NB4 (cell line): Measurements from ENCODE around the gene FBL.

Source experiments
- DNase-seq: peaks from one replicate; pipeline ENCODE4 v3.0.0; 2010; ENCODE audit warnings: low read depth
- H3K4me3 ChIP-seq: one replicate; pipeline ENCODE4 v1.5.1; 2011; ENCODE audit warnings: mild to moderate bottlenecking, low read depth, low read length, moderate library complexity
- CTCF ChIP-seq: IDR thresholded peaks from one replicate; pipeline ENCODE4 v1.5.1; 2012; ENCODE audit warnings: low read depth, low read length
- MAX ChIP-seq: IDR thresholded peaks from 2 replicates; pipeline ENCODE4 v1.6.1; 2011; ENCODE audit warnings: low read depth, low read length
- MYC ChIP-seq: IDR thresholded peaks from 2 replicates; pipeline ENCODE4 v1.6.1; 2011; ENCODE audit warnings: low read depth, low read length
- POLR2A ChIP-seq: IDR thresholded peaks from 2 replicates; pipeline ENCODE4 v1.6.1; 2011; ENCODE audit warnings: mild to moderate bottlenecking; ENCODE audit not compliant: insufficient read length; ENCODE audit errors: extremely low read depth

Gene FBL

DNA sequence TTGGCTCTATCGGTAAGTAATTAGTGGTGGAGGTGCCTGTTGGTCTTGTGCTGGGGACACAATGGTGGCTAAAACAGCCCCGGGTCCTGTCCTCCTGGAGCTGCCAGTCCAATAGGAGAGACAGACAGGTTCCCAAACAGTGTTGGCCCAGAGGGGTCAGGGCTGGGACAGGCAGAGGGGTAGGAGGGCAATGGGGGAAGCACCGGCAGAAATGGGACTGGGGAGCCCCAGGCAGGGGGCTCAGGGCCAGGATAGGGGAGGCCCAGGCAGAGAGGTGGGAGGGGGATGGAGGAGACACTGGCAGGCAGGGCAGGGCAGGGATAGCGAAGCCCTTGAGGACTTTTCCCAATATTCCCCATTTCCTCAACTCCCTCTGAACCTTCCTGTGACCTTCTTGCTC, 2.2 kb upstream of the FBL start:
- TF ChIP-seq MYC (no peak), POLR2A (no peak), MAX (no peak), CTCF (no peak)
- H3K4me3 ChIP-seq = no peak overlapping the region
- no peak for DNase-seq

DNA sequence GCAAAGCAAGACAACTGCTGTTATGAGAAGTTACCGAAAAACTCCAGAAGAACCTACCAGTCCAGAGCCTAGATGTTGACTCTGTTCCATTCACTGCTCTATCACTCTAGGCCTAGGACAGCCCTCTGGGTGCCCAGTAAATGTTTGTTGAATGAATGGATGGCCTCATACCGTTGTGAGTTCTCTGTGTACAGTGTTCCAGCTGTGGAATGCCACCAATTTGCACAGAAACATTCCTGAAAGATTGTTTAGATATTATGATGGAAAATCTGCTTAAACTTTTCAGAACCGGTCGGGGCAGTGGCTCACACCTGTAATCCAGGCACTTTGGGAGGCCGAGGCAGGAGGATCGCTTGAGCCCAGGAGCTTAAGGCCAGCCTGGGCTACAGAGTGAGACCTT, 1.3 kb upstream of the FBL start:
- TF ChIP-seq MYC (no peak), POLR2A (no peak), CTCF (no peak), MAX (no peak)
- no peak overlapping the region for H3K4me3 ChIP-seq
- no peak for DNase-seq

DNA sequence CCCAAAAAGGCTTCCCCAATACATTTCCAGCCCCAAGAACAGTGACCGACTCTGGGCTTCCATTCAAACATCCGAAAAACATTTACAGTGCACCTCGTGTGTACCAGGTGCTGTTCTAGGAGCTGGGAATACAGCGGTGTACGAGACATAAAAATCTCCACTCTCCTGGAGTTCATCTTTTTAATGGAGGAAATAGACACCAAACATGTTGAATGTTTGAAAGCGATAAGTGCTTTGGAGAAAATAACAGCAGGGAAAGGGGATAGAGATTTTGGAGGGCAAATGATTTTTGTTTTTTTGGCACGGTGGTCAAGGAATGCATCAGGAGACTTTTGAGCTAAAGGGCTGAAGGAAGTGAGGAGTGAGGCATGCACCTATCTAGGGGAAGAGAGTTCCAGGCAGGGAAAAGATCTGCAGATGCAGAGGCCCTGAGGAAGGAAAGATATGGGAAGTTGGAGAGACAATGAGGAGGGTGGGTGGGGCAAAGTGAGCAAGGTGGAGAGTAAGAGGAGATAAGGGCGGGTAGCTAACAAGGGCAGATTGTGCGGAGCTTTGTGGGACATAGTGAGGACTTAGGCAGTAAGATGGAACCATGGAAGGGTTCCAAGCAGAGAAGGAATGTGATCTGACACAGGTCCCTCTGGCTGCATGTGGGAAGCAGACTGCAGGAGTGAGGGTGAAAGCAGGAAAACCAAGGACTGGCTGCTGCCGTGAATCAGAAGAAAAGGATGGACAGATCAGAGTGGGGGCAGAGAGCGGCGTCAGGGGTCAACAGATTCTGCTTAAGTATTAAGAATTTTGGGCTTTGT, 703 bp upstream of the FBL start:
- peak overlapping the region; percentile 55 for H3K4me3 ChIP-seq
- TF ChIP-seq MAX (no peak), POLR2A (no peak), MYC (no peak), CTCF (no peak)
- peak; percentile 28 for DNase-seq

DNA sequence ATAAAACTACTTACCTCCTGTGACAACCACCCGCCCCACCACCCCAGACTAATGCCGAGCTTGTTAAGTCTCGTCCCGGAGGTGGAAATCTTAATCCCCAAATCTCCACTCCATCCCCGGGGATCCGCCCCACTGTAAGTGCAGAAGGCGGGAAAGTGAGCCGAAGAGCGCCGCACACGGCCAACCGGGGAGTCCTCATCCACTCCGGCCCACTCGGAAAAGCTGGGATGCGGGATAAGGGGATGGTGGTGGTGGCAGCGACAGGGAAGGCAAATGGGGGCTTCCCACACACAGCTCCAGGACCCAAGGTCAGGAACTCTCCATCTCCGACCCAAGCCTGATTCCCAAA, 621 bp downstream of the FBL start:
- H3K4me3 ChIP-seq = peak overlapping the region; percentile 92
- DNase-seq = peak; percentile 25
- TF ChIP-seq CTCF (no peak), MYC (no peak), POLR2A (no peak), MAX (no peak)

- no peak for DNase-seq
- H3K4me3 ChIP-seq = peak overlapping the region; percentile 92
- TF ChIP-seq MAX = no peak
- TF ChIP-seq CTCF = no peak
- TF ChIP-seq MYC = no peak
- TF ChIP-seq POLR2A = no peak
These were observed 1.0 kb downstream of the FBL start for GRCh38 chr19:39845172-39845571.
